ENCODE measurements around the gene ACP6.

The ACP6 gene

DNA sequence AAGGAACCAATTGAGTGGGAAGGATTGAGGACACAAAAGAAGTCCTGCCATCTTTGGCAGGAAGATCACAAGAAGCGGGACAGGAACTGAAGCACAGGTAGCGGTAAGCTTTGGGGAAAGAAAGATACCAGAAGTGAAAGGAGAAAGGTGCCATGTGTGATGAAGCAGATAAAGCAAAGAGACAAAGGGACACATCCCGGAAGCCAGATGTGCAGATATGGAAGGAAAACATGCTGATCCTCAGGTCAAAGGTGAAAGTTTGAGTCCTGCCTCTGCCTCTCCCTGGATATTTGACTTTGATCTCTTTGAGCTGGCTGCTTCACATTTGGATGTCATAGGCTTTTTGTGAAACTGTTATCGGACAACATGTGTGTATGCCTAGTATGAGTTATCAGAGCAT, 34.0 kb downstream of the ACP6 start:
- Histone ChIP-seq H3K4me3 (replicated peaks; ENCODE audit: low read depth, low read length) (no peak overlapping the region), H3K36me3 (ENCODE audit: control insufficient read depth, insufficient read depth, low read length) (no peaks in the 10 kb centered on the region)

DNA sequence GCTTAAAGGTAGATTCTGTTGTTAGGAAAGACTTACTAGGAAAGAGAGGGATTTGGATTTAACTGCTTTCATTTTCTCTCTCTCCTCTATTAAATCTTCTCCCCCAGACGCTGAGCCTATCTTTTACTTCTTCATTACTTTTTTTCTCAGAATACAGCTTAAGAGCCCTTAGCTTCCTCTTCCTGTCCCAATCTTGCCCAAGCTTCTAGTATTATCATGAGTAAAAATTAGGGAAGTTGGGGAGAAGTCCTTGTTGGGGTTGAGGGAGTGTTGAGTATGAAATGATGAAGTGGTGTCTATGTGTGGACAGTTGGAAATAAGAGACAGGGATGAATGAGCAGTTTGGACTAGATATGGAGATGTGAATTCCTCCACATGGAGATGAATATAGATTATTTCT, 35.0 kb downstream of the ACP6 start:
- no peaks in the 10 kb centered on the region for H3K36me3 ChIP-seq (ENCODE audit: control insufficient read depth, insufficient read depth, low read length)
- DNase-seq (ENCODE audit: extremely low read depth, insufficient read length) = no peak
- no peaks in the 10 kb centered on the region for H3K27me3 ChIP-seq (replicated peaks; ENCODE audit: control insufficient read depth, insufficient read depth, low read length)
- TF ChIP-seq, protein P1, sequence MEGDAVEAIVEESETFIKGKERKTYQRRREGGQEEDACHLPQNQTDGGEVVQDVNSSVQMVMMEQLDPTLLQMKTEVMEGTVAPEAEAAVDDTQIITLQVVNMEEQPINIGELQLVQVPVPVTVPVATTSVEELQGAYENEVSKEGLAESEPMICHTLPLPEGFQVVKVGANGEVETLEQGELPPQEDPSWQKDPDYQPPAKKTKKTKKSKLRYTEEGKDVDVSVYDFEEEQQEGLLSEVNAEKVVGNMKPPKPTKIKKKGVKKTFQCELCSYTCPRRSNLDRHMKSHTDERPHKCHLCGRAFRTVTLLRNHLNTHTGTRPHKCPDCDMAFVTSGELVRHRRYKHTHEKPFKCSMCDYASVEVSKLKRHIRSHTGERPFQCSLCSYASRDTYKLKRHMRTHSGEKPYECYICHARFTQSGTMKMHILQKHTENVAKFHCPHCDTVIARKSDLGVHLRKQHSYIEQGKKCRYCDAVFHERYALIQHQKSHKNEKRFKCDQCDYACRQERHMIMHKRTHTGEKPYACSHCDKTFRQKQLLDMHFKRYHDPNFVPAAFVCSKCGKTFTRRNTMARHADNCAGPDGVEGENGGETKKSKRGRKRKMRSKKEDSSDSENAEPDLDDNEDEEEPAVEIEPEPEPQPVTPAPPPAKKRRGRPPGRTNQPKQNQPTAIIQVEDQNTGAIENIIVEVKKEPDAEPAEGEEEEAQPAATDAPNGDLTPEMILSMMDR (IDR thresholded peaks at IDR 0.05; ENCODE audit: insufficient read depth, low read length, poor library complexity, severe bottlenecking) = no peak
- H3K4me3 ChIP-seq (replicated peaks; ENCODE audit: low read depth, low read length) = no peak overlapping the region

More for the DNA sequence above, 34.0 kb downstream of the ACP6 start:
- TF ChIP-seq, protein P1 (IDR thresholded peaks at IDR 0.05; ENCODE audit: insufficient read depth, low read length, poor library complexity, severe bottlenecking) = no peak
- H3K27me3 ChIP-seq (replicated peaks; ENCODE audit: control insufficient read depth, insufficient read depth, low read length) = no peaks in the 10 kb centered on the region
- DNase-seq (ENCODE audit: extremely low read depth, insufficient read length) = no peak

DNA sequence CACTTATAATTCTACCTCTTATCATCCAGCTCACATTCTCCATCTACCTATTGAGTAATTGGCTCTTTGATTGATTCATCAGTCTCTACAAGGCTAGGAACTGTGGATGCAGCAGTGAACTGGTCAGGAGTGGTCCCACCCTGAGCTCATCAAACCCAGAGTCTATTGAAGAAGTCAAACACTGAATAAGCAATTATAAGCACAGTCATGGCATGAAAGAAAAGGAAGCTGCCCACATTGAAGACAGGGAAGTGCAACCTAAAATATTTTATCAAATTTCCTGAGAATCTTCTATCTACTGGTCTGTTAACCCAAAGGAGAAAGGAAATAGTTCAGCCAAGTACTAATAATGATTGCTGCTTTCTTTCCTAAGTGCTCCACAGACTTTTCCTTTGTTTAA, 35.7 kb downstream of the ACP6 start:
- H3K27me3 ChIP-seq (replicated peaks; ENCODE audit: control insufficient read depth, insufficient read depth, low read length) = no peaks in the 10 kb centered on the region
- no peaks in the 10 kb centered on the region for H3K36me3 ChIP-seq (ENCODE audit: control insufficient read depth, insufficient read depth, low read length)
- H3K4me3 ChIP-seq (replicated peaks; ENCODE audit: low read depth, low read length) = no peak overlapping the region
- DNase-seq (ENCODE audit: extremely low read depth, insufficient read length) = no peak
- TF ChIP-seq, protein P1 (IDR thresholded peaks at IDR 0.05; ENCODE audit: insufficient read depth, low read length, poor library complexity, severe bottlenecking) = no peak

DNA sequence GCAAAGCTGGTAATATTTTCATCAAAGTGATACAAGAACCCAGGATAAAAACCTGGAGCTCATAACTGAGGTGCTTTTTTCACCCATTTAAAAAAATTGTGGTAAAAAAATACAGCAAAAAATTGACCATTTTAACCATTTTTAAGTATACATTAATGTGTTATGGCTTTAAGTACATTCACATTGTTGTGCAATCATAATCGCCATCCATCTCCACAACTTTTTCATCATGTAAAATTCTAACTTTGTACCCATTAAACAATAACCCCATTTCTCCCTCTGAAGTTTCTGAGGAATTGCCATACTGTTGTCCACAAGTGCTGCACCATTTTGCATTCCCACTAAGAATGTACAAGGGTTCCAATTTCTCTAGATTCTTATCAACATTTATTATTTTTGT, 36.6 kb downstream of the ACP6 start:
- H3K4me3 ChIP-seq (replicated peaks; ENCODE audit: low read depth, low read length) = no peak overlapping the region
- no peak for DNase-seq (ENCODE audit: extremely low read depth, insufficient read length)
- no peaks in the 10 kb centered on the region for H3K27me3 ChIP-seq (replicated peaks; ENCODE audit: control insufficient read depth, insufficient read depth, low read length)
- H3K36me3 ChIP-seq (ENCODE audit: control insufficient read depth, insufficient read depth, low read length) = no peaks in the 10 kb centered on the region
- TF ChIP-seq, protein P1 (IDR thresholded peaks at IDR 0.05; ENCODE audit: insufficient read depth, low read length, poor library complexity, severe bottlenecking) = no peak

DNA sequence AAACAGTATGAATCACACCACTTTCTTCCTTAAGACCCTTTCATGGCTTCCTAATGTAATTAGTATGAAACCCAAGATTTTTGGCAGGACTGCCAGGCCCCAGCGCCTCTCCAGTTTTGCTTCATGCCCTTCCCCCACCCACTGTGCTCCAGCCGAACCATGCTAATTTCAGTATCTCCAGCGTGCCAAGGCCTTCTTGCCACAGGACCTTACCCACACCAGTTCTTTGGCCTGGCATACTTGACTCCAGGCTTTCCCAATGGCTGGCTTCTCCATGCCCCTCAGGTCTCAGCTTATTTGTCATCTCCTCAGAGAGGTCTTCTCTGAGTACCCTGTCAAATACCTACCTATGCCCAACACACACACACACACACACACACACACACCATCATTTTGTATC, 38.5 kb downstream of the ACP6 start:
- no peak for DNase-seq (ENCODE audit: extremely low read depth, insufficient read length)
- no peak overlapping the region for H3K4me3 ChIP-seq (replicated peaks; ENCODE audit: low read depth, low read length)
- H3K36me3 ChIP-seq (ENCODE audit: control insufficient read depth, insufficient read depth, low read length) = no peaks in the 10 kb centered on the region
- TF ChIP-seq, protein P1 (IDR thresholded peaks at IDR 0.05; ENCODE audit: insufficient read depth, low read length, poor library complexity, severe bottlenecking) = no peak
- H3K27me3 ChIP-seq (replicated peaks; ENCODE audit: control insufficient read depth, insufficient read depth, low read length) = no peaks in the 10 kb centered on the region

DNA sequence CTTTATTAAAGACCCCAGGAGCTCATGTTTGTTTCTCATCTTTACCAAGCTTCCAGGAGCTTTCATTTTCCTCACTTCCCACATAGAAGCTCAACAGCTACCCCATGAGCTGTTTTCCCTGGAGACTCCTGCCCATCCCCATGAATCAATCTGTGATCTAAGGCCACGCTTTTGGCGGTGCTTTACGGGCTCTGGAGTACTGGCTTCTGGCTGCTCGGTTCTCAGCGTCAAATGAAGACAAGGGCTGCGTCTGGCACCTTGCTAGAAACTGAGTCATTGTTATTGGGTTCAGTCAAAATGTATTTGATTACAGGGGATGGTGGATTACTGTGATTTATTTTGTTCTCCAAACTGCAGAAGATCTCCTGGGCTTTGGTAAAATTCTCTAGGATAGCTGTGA, 39.9 kb downstream of the ACP6 start:
- no peak overlapping the region for H3K4me3 ChIP-seq (replicated peaks; ENCODE audit: low read depth, low read length)
- DNase-seq (ENCODE audit: extremely low read depth, insufficient read length) = no peak
- H3K27me3 ChIP-seq (replicated peaks; ENCODE audit: control insufficient read depth, insufficient read depth, low read length) = no peaks in the 10 kb centered on the region
- H3K36me3 ChIP-seq (ENCODE audit: control insufficient read depth, insufficient read depth, low read length) = no peaks in the 10 kb centered on the region
- TF ChIP-seq, protein P1 (IDR thresholded peaks at IDR 0.05; ENCODE audit: insufficient read depth, low read length, poor library complexity, severe bottlenecking) = no peak

All from GM06990 (cell line).